GM12878 (cell line): Measurements from ENCODE around the gene RNF31. TPM values are rescaled to one million over a fixed set of nuclear protein-coding genes. Genes with fewer than 3 reads are reported as not detected.

Experiments used
- ATAC-seq: fragments of 200-7000 bp; cut with Tn5 transposase; 3 replicates; pipeline ENCODE4 v1.9.1; 2020; ENCODE audit warnings: mild to moderate bottlenecking, moderate library complexity
- Bru-seq: library from RNA; stranded (reverse); fragments of 400-500 nt; gene quantifications from one replicate; lab custom pipeline; 2021; lab: Mats Ljungman, UMichigan
- BruChase-seq, 2 experiments: library from RNA; stranded (reverse); fragments of 400-500 nt; gene quantifications; one replicate each; lab custom pipeline; 2021; lab: Mats Ljungman, UMichigan
- BruUV-seq: library from RNA; stranded (reverse); fragments of 400-500 nt; replicated peaks from 2 replicates; lab custom pipeline; 2021; lab: Mats Ljungman, UMichigan
- CTCF ChIA-PET: fragments of 300-600 bp; sonication (Branson Sonifier 250); formaldehyde crosslinking; extraction: SDS; loops from one replicate; lab custom pipeline; 2021; ENCODE audit warnings: inconsistent platforms; lab: Yijun Ruan, JAX
- POLR2A ChIA-PET: fragments of 350-600 bp; formaldehyde crosslinking; extraction: SDS; loops from one replicate; lab custom pipeline; 2021; ENCODE audit warnings: inconsistent platforms; lab: Charles Lee
- RAD21 ChIA-PET: fragments of 300-600 bp; sonication (Branson Sonifier 250); formaldehyde crosslinking; loops from one replicate; lab custom pipeline; 2023; ENCODE audit warnings: antibody characterized with exemption; ENCODE audit not compliant: unreplicated experiment; lab: Charles Lee
- SMC1A ChIA-PET: fragments of 300-600 bp; sonication (Branson Sonifier 250); formaldehyde crosslinking; loops from one replicate; lab custom pipeline; 2023; ENCODE audit not compliant: unreplicated experiment, uncharacterized antibody; lab: Charles Lee
- DNase-seq: peaks from one replicate; pipeline ENCODE4 v3.0.0-alpha.2; 2011; ENCODE audit warnings: low read depth, low spot score
- FAIRE-seq: peaks from 3 replicates; lab custom pipeline; 2011; peaks lifted over from hg19 to GRCh38; lab: Jason Lieb, UNC
- H2AFZ ChIP-seq: 2 replicates; pipeline ENCODE4 v1.6.0; 2011; ENCODE audit warnings: low read depth, low read length, control low read depth; ENCODE audit not compliant: control insufficient read depth
- H3K27ac ChIP-seq: 2 replicates; pipeline ENCODE4 v1.5.1; 2011; ENCODE audit warnings: control low read depth; ENCODE audit not compliant: control insufficient read depth, insufficient read depth
- H3K27me3 ChIP-seq, 2 experiments: replicated peaks in 1 of 2; 2 replicates each; pipeline versions ENCODE4 v1.6.0 to v1.6.1; 2011; ENCODE audit warnings: low read length in 1 of 2; ENCODE audit not compliant: control insufficient read depth in 2 of 2, insufficient read depth in 2 of 2
- H3K36me3 ChIP-seq, 2 experiments: 2 replicates each; pipeline ENCODE4 v1.5.1; 2011; ENCODE audit warnings: low read length in 1 of 2; ENCODE audit not compliant: control insufficient read depth in 2 of 2, insufficient read depth in 2 of 2
- H3K4me1 ChIP-seq: 2 replicates; pipeline ENCODE4 v1.6.1; 2011; ENCODE audit warnings: mild to moderate bottlenecking, low read length, moderate library complexity, mixed read lengths; ENCODE audit not compliant: control insufficient read depth, insufficient read depth
- H3K4me2 ChIP-seq: 2 replicates; pipeline ENCODE4 v1.6.0; 2011; ENCODE audit warnings: control low read depth; ENCODE audit not compliant: control insufficient read depth, insufficient read depth
- H3K4me3 ChIP-seq: fragments of 200-600 bp; sonication (generic); 2 replicates; pipeline ENCODE4 v1.5.1; 2016
- H3K79me2 ChIP-seq: 2 replicates; pipeline ENCODE4 v1.6.0; 2011; ENCODE audit warnings: low read length; ENCODE audit not compliant: control insufficient read depth, insufficient read depth
- H3K9ac ChIP-seq: 2 replicates; pipeline ENCODE4 v1.8.0; 2011; ENCODE audit warnings: low read length, control low read depth, mixed read lengths; ENCODE audit not compliant: control insufficient read depth, insufficient read depth
- H3K9me3 ChIP-seq: replicated peaks from 3 replicates; pipeline ENCODE4 v1.5.1; 2011; ENCODE audit warnings: mild to moderate bottlenecking, low read length; ENCODE audit not compliant: control insufficient read depth, insufficient read depth
- H4K20me1 ChIP-seq: 2 replicates; pipeline ENCODE4 v1.6.0; 2011; ENCODE audit not compliant: control insufficient read depth, insufficient read depth
- BRCA1 ChIP-seq: IDR thresholded peaks from 2 replicates; pipeline ENCODE4 v1.6.1; 2011; ENCODE audit warnings: low read depth, low read length, improper control_type of control experiment
- CREM ChIP-seq: IDR thresholded peaks from 2 replicates; pipeline ENCODE4 v1.6.1; 2014; ENCODE audit warnings: antibody characterized with exemption, low read depth
- E4F1 ChIP-seq: fragments of 450-650 bp; IDR thresholded peaks from 2 replicates; pipeline ENCODE4 v1.6.1; 2018; ENCODE audit warnings: borderline replicate concordance, mild to moderate bottlenecking; ENCODE audit not compliant: partially characterized antibody
- KDM1A ChIP-seq: fragments of 200-600 bp; sonication (generic); IDR thresholded peaks from 2 replicates; pipeline ENCODE4 v1.6.1; 2016; ENCODE audit warnings: borderline replicate concordance
- KLF5 ChIP-seq: fragments of 450-650 bp; IDR thresholded peaks from 2 replicates; pipeline ENCODE4 v1.6.1; 2014; ENCODE audit warnings: mild to moderate bottlenecking; ENCODE audit not compliant: partially characterized antibody
- LARP7 ChIP-seq: fragments of 450-650 bp; IDR thresholded peaks from 2 replicates; pipeline ENCODE4 v1.6.1; 2017; ENCODE audit warnings: mild to moderate bottlenecking
- NFXL1 ChIP-seq: fragments of 450-650 bp; IDR thresholded peaks from 2 replicates; pipeline ENCODE4 v1.6.1; 2017; ENCODE audit warnings: antibody characterized with exemption, mild to moderate bottlenecking, borderline replicate concordance
- NR2C1 ChIP-seq: fragments of 450-650 bp; IDR thresholded peaks from 2 replicates; pipeline ENCODE4 v1.6.1; 2017; ENCODE audit warnings: antibody characterized with exemption, mild to moderate bottlenecking, moderate library complexity
- NR2F1 ChIP-seq: fragments of 450-650 bp; conservative IDR thresholded peaks from 2 replicates; pipeline ENCODE4 v1.6.1; 2017; ENCODE audit warnings: mild to moderate bottlenecking
- RB1 ChIP-seq: fragments of 450-650 bp; formaldehyde crosslinking; IDR thresholded peaks from 2 replicates; pipeline ENCODE4 v1.6.1; 2017; ENCODE audit warnings: mild to moderate bottlenecking, borderline replicate concordance
- RCOR1 ChIP-seq: conservative IDR thresholded peaks from 2 replicates; pipeline ENCODE4 v1.6.1; 2012; ENCODE audit warnings: low read depth, low read length, improper control_type of control experiment
- SREBF1 ChIP-seq: IDR thresholded peaks from 2 replicates; pipeline ENCODE4 v1.6.1; 2012; ENCODE audit warnings: mild to moderate bottlenecking, low read length
- YBX1 ChIP-seq: fragments of 450-650 bp; IDR thresholded peaks from 2 replicates; pipeline ENCODE4 v1.6.1; 2016; ENCODE audit warnings: antibody characterized with exemption
- ZNF207 ChIP-seq: fragments of 450-650 bp; IDR thresholded peaks from 2 replicates; pipeline ENCODE4 v1.6.1; 2014; ENCODE audit warnings: antibody characterized with exemption, mild to moderate bottlenecking, borderline replicate concordance
- WGBS: methylation state at CpG from one replicate; pipeline ENCODE4 v1.1.6; 2016; ENCODE audit warnings: low lambda C conversion rate; ENCODE audit not compliant: insufficient replicate concordance, insufficient coverage; ENCODE audit errors: missing lambda C conversion rate; 5-methylcytosine and 5-hydroxymethylcytosine counted together
- in situ Hi-C: fragments of 300-500 bp; cut with MboI; formaldehyde crosslinking; loops from 9 replicates; pipeline ENCODE4 v1.14.3; 2018; ENCODE audit warnings: mixed read lengths
- intact Hi-C: fragments of 100-400 bp; cut with micrococcal nuclease; formaldehyde crosslinking; loops from one replicate; pipeline ENCODE4 v1.14.2; 2022; ENCODE audit not compliant: unreplicated experiment
- long read RNA-seq, 2 experiments: library from polyadenylated mRNA; unstranded; transcript quantifications; one replicate each; pipeline ENCODE4 v2.0.0, GENCODE V29; 2019 to 2020
- polyA minus RNA-seq, 3 experiments: library from RNA; depleted of rRNA, polyadenylated mRNA; stranded (reverse); fragments of >200 nt; gene quantifications; 2 replicates each; pipeline ENCODE4 v1.2.3, GENCODE V29; 2011
- polyA plus RNA-seq, 11 experiments: library from polyadenylated mRNA; depleted of rRNA in 4 of 11; unstranded in 6 of 11; stranded (reverse) in 5 of 11; fragments of >200 nt; fragmentation: Nextera tagmentation in 4 of 11; fragmentation: Illumina TruSeq in 1 of 11; extraction: Ambion mirVana in 4 of 11; extraction: Trizol in 1 of 11; gene quantifications; 1 replicate in 1 of 11; 2 replicates in 10 of 11; pipeline versions ENCODE4 v1.2.1 to v1.2.3, GENCODE V29; 2011 to 2016; ENCODE audit warnings: inconsistent platforms in 2 of 11, missing spikeins in 2 of 11, low read depth in 1 of 11
- total RNA-seq, 4 experiments: library from RNA; depleted of rRNA in 3 of 4; stranded (reverse); fragments of >200 nt in 3 of 4; fragmentation: Illumina TruSeq in 1 of 4; extraction: Trizol in 1 of 4; gene quantifications; 2 replicates each; pipeline versions ENCODE4 v1.2.1 to v1.2.3, GENCODE V29; 2013 to 2021

Gene RNF31
- total RNA-seq (2013; cell fraction: nucleolus; rRNA removed) = 123 and 142 TPM in 2 replicates
- total RNA-seq (2014; rRNA removed) (69.5 and 73.5 TPM in 2 replicates), total RNA-seq (2014; rRNA removed; fragmentation: Illumina TruSeq; extraction: Trizol) (27.2 and 29.6 TPM in 2 replicates), total RNA-seq (2021) (87.0 and 92.7 TPM in 2 replicates), polyA plus RNA-seq (2011; rRNA removed) (12.3 and 20.8 TPM in 2 replicates), polyA plus RNA-seq (2014; fragmentation: Illumina TruSeq; extraction: Trizol) (29.8 and 47.1 TPM in 2 replicates), polyA plus RNA-seq (2014; fragmentation: Nextera tagmentation; extraction: Ambion mirVana) (10 to 100 TPM in 1 of 2 experiments, 1 to 10 TPM in 1; 8.5 to 19.0 TPM), polyA plus RNA-seq (2014; rRNA removed) (61.8 and 66.7 TPM in 2 replicates), polyA plus RNA-seq (2016; fragmentation: Nextera tagmentation; extraction: Ambion mirVana) (10 to 100 TPM; 56.9 to 72.7 TPM), polyA minus RNA-seq (2011; rRNA and poly(A)+ RNA removed) (52.4 and 72.1 TPM in 2 replicates), Bru-seq, nascent RNA (percentile 85 among the genes with signal in this experiment), BruChase-seq, experiment 1, labeled RNA remaining after a 6-hour chase (percentile 87 among the genes with signal in this experiment), BruChase-seq, experiment 2, labeled RNA remaining after a 2-hour chase (percentile 90 among the genes with signal in this experiment)
- polyA plus RNA-seq (2011; ENCODE audit: low read depth) = 31.8 TPM
- polyA plus RNA-seq (2011; cell fraction: cytosol; rRNA removed) = 23.5 and 29.2 TPM in 2 replicates
- polyA plus RNA-seq (2011; cell fraction: nucleus; rRNA removed) = 104 and 183 TPM in 2 replicates
- 52.3 and 84.3 TPM in 2 replicates for polyA plus RNA-seq (2012)
- 15.9 and 20.8 TPM in 2 replicates for polyA minus RNA-seq (2011; cell fraction: cytosol; rRNA and poly(A)+ RNA removed)
- polyA minus RNA-seq (2011; cell fraction: nucleus; rRNA and poly(A)+ RNA removed) = 63.3 and 133 TPM in 2 replicates
- long read RNA-seq, experiment 1, partial matches to known transcripts = 1 of 3 reads
- long read RNA-seq, experiment 1, other reads (novel, unspliced or antisense) = 1 of 3 reads
- long read RNA-seq, experiment 2, partial matches to known transcripts = 6 of 9 reads
- long read RNA-seq, experiment 2, other reads (novel, unspliced or antisense) = 3 of 9 reads

GRCh38 chr14:24146978-24147760 is at the start of gene RNF31:
RNF31 (plus strand) TSS chr14:24147498; CDS start chr14:24147699, 201 bp downstream.
- DNase-seq (peak; percentile 92), ATAC-seq (peak; percentile 93), FAIRE-seq (peak; percentile 96)
- 2% methylated on average over 57 of the region's 57 CpGs for WGBS
- H3K36me3 ChIP-seq = peaks cover 18 to 41% of the 10 kb centered on the region in 2 experiments
- no peaks in the 10 kb centered on the region for H4K20me1 ChIP-seq
- ChIA-PET POLR2A (interaction anchor here (0.6 to 5.8 kb wide), 25 partner anchors 9 to 827 kb away, joined by 3 to 99 read pairs (median 7); partner anchors contain the start of genes CHMP4A, CIDEB, DCAF11 and IPO4), RAD21 (interaction anchor here (0.6 to 3.9 kb wide), 19 partner anchors 10 to 162 kb away, joined by 3 to 37 read pairs (median 6); partner anchors contain the start of genes CHMP4A, CIDEB, DCAF11 and IPO4), SMC1A (interaction anchor here (0.6 to 4.8 kb wide), 11 partner anchors 11 to 1178 kb away, joined by 3 to 54 read pairs (median 8); partner anchors contain the start of genes DCAF11, IPO4, IRF9 and NRL), CTCF (interaction anchor here (0.6 to 8.2 kb wide), 15 partner anchors 11 to 285 kb away, joined by 3 to 63 read pairs (median 6); partner anchors contain the start of genes CHMP4A, DCAF11, IRF9 and NRL)
- peaks cover 61% of the 10 kb centered on the region for H3K79me2 ChIP-seq
- H3K9ac ChIP-seq = peak within 1 kb of the TSS; percentile 88
- no TSS peak for BruUV-seq
- intact Hi-C loops (loop anchor here (1.0 to 5.0 kb wide), 2 partner anchors 14 to 150 kb away; partner anchors contain the start of genes DHRS1, IRF9 and NOP9), in situ Hi-C loops (no loop called here)
- H3K27ac ChIP-seq = peak within 1 kb of the TSS; percentile 94
- peaks cover 11% of the 10 kb centered on the region for H3K4me1 ChIP-seq
- H3K4me2 ChIP-seq = peak within 1 kb of the TSS; percentile 88
- H3K9me3 ChIP-seq = no peaks in the 10 kb centered on the region; the same call in 2 of the 3 replicates
- peak within 1 kb of the TSS; percentile 82 for H3K4me3 ChIP-seq
- peak within 1 kb of the TSS; percentile 66 for H2AFZ ChIP-seq
- H3K27me3 ChIP-seq = no peaks in the 10 kb centered on the region
- TF ChIP-seq BRCA1 (no peak), ZNF207 (0 out of 2 replicates have a peak, but pooled peaks have one; percentile 37), SREBF1 (no peak), NR2F1 (peak; percentile 55; the same call in 1 of the 2 replicates), NFXL1 (0 out of 2 replicates have a peak, but pooled peaks have one; percentile 30), RCOR1 (no peak), NR2C1 (peak; percentile 85), KDM1A (no peak), E4F1 (peak; percentile 20), RB1 (peak; percentile 21; the same call in 1 of the 2 replicates), CREM (no peak), YBX1 (no peak), KLF5 (peak; percentile 64), LARP7 (peak; percentile 86)
